Endothelial cell (in vitro differentiated cells): Measurements from ENCODE around the gene DONSON. TPM values are rescaled to one million over a fixed set of nuclear protein-coding genes. Genes with fewer than 3 reads are reported as not detected.
"Not testable (repeated sequence)": the region's sequence is repeated elsewhere in the genome, so short reads cannot be mapped to it uniquely, and the experiment has no call there.

Source experiments
- DNase-seq: peaks from one replicate; pipeline ENCODE4 v3.0.0; 2021; ENCODE audit warnings: low spot score
- H3K27ac Mint-ChIP-seq: one replicate; pipeline ENCODE4 v1.8.0; 2021; ENCODE audit warnings: mixed read lengths, inconsistent platforms; ENCODE audit not compliant: unreplicated experiment
- H3K27me3 Mint-ChIP-seq: one replicate; pipeline ENCODE4 v1.8.0; 2021; ENCODE audit warnings: mild to moderate bottlenecking, moderate library complexity, mixed read lengths, inconsistent platforms; ENCODE audit not compliant: unreplicated experiment
- H3K36me3 Mint-ChIP-seq: one replicate; pipeline ENCODE4 v1.8.0; 2021; ENCODE audit warnings: mild to moderate bottlenecking, low read depth, mixed read lengths, inconsistent platforms; ENCODE audit not compliant: unreplicated experiment
- H3K4me1 Mint-ChIP-seq: one replicate; pipeline ENCODE4 v1.8.0; 2021; ENCODE audit warnings: mild to moderate bottlenecking, mixed read lengths, inconsistent platforms; ENCODE audit not compliant: unreplicated experiment
- H3K4me3 Mint-ChIP-seq: one replicate; pipeline ENCODE4 v1.8.0; 2021; ENCODE audit warnings: mild to moderate bottlenecking, mixed read lengths, inconsistent platforms; ENCODE audit not compliant: unreplicated experiment
- H3K9me3 Mint-ChIP-seq: one replicate; pipeline ENCODE4 v1.8.0; 2021; ENCODE audit warnings: mixed read lengths, inconsistent platforms; ENCODE audit not compliant: unreplicated experiment
- CTCF ChIP-seq: fragments of 200-600 bp; sonication (generic); IDR thresholded peaks from one replicate; pipeline ENCODE4 v1.5.0; 2021; ENCODE audit warnings: antibody characterized with exemption; ENCODE audit not compliant: unreplicated experiment
- long read RNA-seq: library from polyadenylated mRNA; unstranded; transcript quantifications from one replicate; pipeline ENCODE4 v2.0.0, GENCODE V29; 2020; ENCODE audit not compliant: unreplicated experiment
- total RNA-seq: library from RNA; stranded (reverse); fragmentation: NEBNext Ultra II Directional; extraction: Animal tissue kit (Norgen Biotek cat#: 25700); gene quantifications from one replicate; pipeline ENCODE4 v1.2.1, GENCODE V29; 2021; ENCODE audit not compliant: unreplicated experiment

The DONSON gene
- total RNA-seq = 18.0 TPM
- long read RNA-seq, transcript DONSON-201 (10 exons, 2,170 nt) = major isoform, 9 of 15 reads
- long read RNA-seq, partial matches to known transcripts = 0 of 15 reads
- long read RNA-seq, other reads (novel, unspliced or antisense) = 6 of 15 reads

GRCh38 chr21:33588485-33589335 is at the start of gene DONSON:
TSS of gene DONSON (minus strand) at chr21:33588684. CDS start at chr21:33588641, 43 bp downstream.
- peak within 1 kb of the TSS; percentile 76 for H3K27ac Mint-ChIP-seq
- H3K4me1 Mint-ChIP-seq = peaks cover 17% of the 10 kb centered on the region
- no peaks in the 10 kb centered on the region for H3K9me3 Mint-ChIP-seq
- no peaks in the 10 kb centered on the region for H3K27me3 Mint-ChIP-seq
- DNase-seq = peak; percentile 97
- TF ChIP-seq CTCF = no peak
- H3K4me3 Mint-ChIP-seq = peak within 1 kb of the TSS; percentile 94
- H3K36me3 Mint-ChIP-seq = peaks cover 3% of the 10 kb centered on the region

GRCh38 chr21:33634254-33634653 is 45.8 kb upstream of the DONSON start:
- Mint-ChIP-seq H3K27me3 (peaks cover 2% of the 10 kb centered on the region), H3K4me3 (no peak overlapping the region)

GRCh38 chr21:33626151-33626550 is 37.7 kb upstream of the DONSON start:
- not testable (repeated sequence) for H3K4me1 Mint-ChIP-seq, H3K9me3 Mint-ChIP-seq, DNase-seq, H3K27ac Mint-ChIP-seq, H3K27me3 Mint-ChIP-seq, H3K4me3 Mint-ChIP-seq
- peaks cover 17% of the 10 kb centered on the region for H3K36me3 Mint-ChIP-seq

More at GRCh38 chr21:33634254-33634653, 45.8 kb upstream of the DONSON start:
- no peak for DNase-seq
- Mint-ChIP-seq H3K4me1 (no peaks in the 10 kb centered on the region), H3K27ac (no peak overlapping the region), H3K9me3 (no peaks in the 10 kb centered on the region), H3K36me3 (peaks cover 10% of the 10 kb centered on the region)
- TF ChIP-seq CTCF = no peak

- peaks cover 30% of the 10 kb centered on the region for H3K36me3 Mint-ChIP-seq
- no peak overlapping the region for H3K4me3 Mint-ChIP-seq
- H3K9me3 Mint-ChIP-seq = no peaks in the 10 kb centered on the region
- no peak for DNase-seq
- TF ChIP-seq CTCF = no peak
- peaks cover 4% of the 10 kb centered on the region for H3K27me3 Mint-ChIP-seq
- no peaks in the 10 kb centered on the region for H3K4me1 Mint-ChIP-seq
- no peak overlapping the region for H3K27ac Mint-ChIP-seq
These were observed 33.8 kb upstream of the DONSON start for GRCh38 chr21:33622253-33622652.

- Mint-ChIP-seq H3K4me1 (no peaks in the 10 kb centered on the region), H3K27me3 (peaks cover 6% of the 10 kb centered on the region), H3K27ac (no peak overlapping the region), H3K36me3 (peaks cover 28% of the 10 kb centered on the region), H3K4me3 (no peak overlapping the region), H3K9me3 (no peaks in the 10 kb centered on the region)
- no peak for DNase-seq
- TF ChIP-seq CTCF = no peak
These were observed 31.2 kb upstream of the DONSON start for GRCh38 chr21:33619726-33620125.
